Fibroblast of lung (primary cell): Measurements from ENCODE around the gene TMEM270. TPM values are rescaled to one million over a fixed set of nuclear protein-coding genes. Genes with fewer than 3 reads are reported as not detected.

ENCODE experiments used
- DNase-seq, 2 donors: peaks; one replicate each; pipeline versions ENCODE4 v3.0.0 to v3.0.0-alpha.2; 2010; ENCODE audit warnings: low read depth in 2 of 2
- H2AFZ ChIP-seq: 2 replicates; pipeline ENCODE4 v1.5.1; 2012; ENCODE audit warnings: low read length, control low read depth, inconsistent platforms
- H3K27ac ChIP-seq: 2 replicates; pipeline ENCODE4 v1.5.1; 2011; ENCODE audit warnings: low read length, control low read depth; ENCODE audit not compliant: insufficient read depth
- H3K27me3 ChIP-seq: 2 replicates; pipeline ENCODE4 v1.5.1; 2011; ENCODE audit warnings: mild to moderate bottlenecking, low read length; ENCODE audit not compliant: control insufficient read depth, insufficient read depth
- H3K36me3 ChIP-seq: 2 replicates; pipeline ENCODE4 v1.5.1; 2011; ENCODE audit warnings: low read length; ENCODE audit not compliant: control insufficient read depth, insufficient read depth
- H3K4me1 ChIP-seq: 2 replicates; pipeline ENCODE4 v1.5.1; 2011; ENCODE audit warnings: low read length; ENCODE audit not compliant: control insufficient read depth, insufficient read depth; ENCODE audit errors: extremely low read depth
- H3K4me2 ChIP-seq: 2 replicates; pipeline ENCODE4 v1.5.1; 2011; ENCODE audit warnings: low read length, control low read depth; ENCODE audit not compliant: insufficient read depth; ENCODE audit errors: extremely low read depth
- H3K4me3 ChIP-seq, 4 experiments: fragments of 200-600 bp in 1 of 4; sonication (generic) in 1 of 4; replicated peaks in 1 of 4; 2 replicates each; pipeline ENCODE4 v1.5.1; 2011 to 2016; ENCODE audit warnings: low read length in 4 of 4, low read depth in 3 of 4, mild to moderate bottlenecking in 3 of 4, control low read depth in 2 of 4, inconsistent platforms in 1 of 4, mixed read lengths in 1 of 4; ENCODE audit not compliant: insufficient read depth in 1 of 4; ENCODE audit errors: control extremely low read depth in 1 of 4
- H3K79me2 ChIP-seq: 2 replicates; pipeline ENCODE4 v1.5.1; 2012; ENCODE audit warnings: mild to moderate bottlenecking, low read length, inconsistent platforms; ENCODE audit not compliant: control insufficient read depth, insufficient read depth
- H3K9ac ChIP-seq: 2 replicates; pipeline ENCODE4 v1.5.1; 2011; ENCODE audit warnings: mild to moderate bottlenecking, low read length, control low read depth; ENCODE audit not compliant: insufficient read depth
- H3K9me3 ChIP-seq: 2 replicates; pipeline ENCODE4 v1.5.1; 2012; ENCODE audit warnings: low read depth, low read length; ENCODE audit not compliant: control insufficient read depth, insufficient read depth
- H4K20me1 ChIP-seq: 2 replicates; pipeline ENCODE4 v1.5.1; 2011; ENCODE audit warnings: low read length; ENCODE audit not compliant: control insufficient read depth, insufficient read depth; ENCODE audit errors: extremely low read depth
- CTCF ChIP-seq, 2 donors: IDR thresholded peaks in 1 of 2; conservative IDR thresholded peaks in 1 of 2; 1 replicate in 1 of 2; 2 replicates in 1 of 2; pipeline ENCODE4 v1.5.1; 2011 to 2012; ENCODE audit warnings: low read length in 2 of 2, control low read depth in 1 of 2, inconsistent platforms in 1 of 2, low read depth in 1 of 2, mild to moderate bottlenecking in 1 of 2
- EZH2 ChIP-seq: IDR thresholded peaks from 2 replicates; pipeline ENCODE4 v1.5.1; 2012; ENCODE audit warnings: low read length, control low read depth, mild to moderate bottlenecking; ENCODE audit errors: missing control alignments
- polyA plus RNA-seq, 2 donors: library from polyadenylated mRNA; depleted of rRNA in 1 of 2; stranded (reverse) in 1 of 2; unstranded in 1 of 2; fragments of >200 nt; gene quantifications; 2 replicates each; pipeline ENCODE4 v1.2.1, GENCODE V29; 2011 to 2012; ENCODE audit warnings: missing spikeins in 1 of 2
- total RNA-seq: library from RNA; depleted of rRNA; stranded (reverse); fragments of >200 nt; gene quantifications from 2 replicates; pipeline ENCODE4 v1.2.1, GENCODE V29; 2014

The TMEM270 gene
- total and polyA plus RNA-seq, 2 donors (not counting 1 experiment from before 2014, with no cell fraction given): not detected

- H3K36me3 ChIP-seq: no peaks in the 10 kb centered on the region
- DNase-seq: no peak
- peaks cover 10% of the 10 kb centered on the region for H3K4me1 ChIP-seq
- TF ChIP-seq EZH2: no peak
- TF ChIP-seq CTCF (conservative IDR thresholded peaks at IDR 0.05 in 1 of 2, IDR thresholded peaks at IDR 0.05 in 1 of 2; ENCODE audit: low read depth in 1 of 2, low read length in 2 of 2): no peak
- no peaks in the 10 kb centered on the region for H3K27me3 ChIP-seq
- no peak overlapping the region for H3K27ac ChIP-seq
- H2AFZ ChIP-seq: no peak overlapping the region
- H4K20me1 ChIP-seq: no peaks in the 10 kb centered on the region
- H3K4me3 ChIP-seq: no peak overlapping the region
- H3K4me2 ChIP-seq: no peak overlapping the region
- H3K9ac ChIP-seq: no peak overlapping the region
- no peaks in the 10 kb centered on the region for H3K79me2 ChIP-seq
- H3K9me3 ChIP-seq: no peaks in the 10 kb centered on the region
Measured at GRCh38 chr7:73885433-73885974, 24.5 kb downstream of the TMEM270 start.

GRCh38 chr7:73885975-73886798 lies 25.2 kb downstream of the TMEM270 start:
- no peaks in the 10 kb centered on the region for H3K79me2 ChIP-seq
- H3K9ac ChIP-seq: peak overlapping the region; percentile 37
- H3K9me3 ChIP-seq: no peaks in the 10 kb centered on the region
- peak overlapping the region; percentile 17 for H3K27ac ChIP-seq
- H3K36me3 ChIP-seq: no peaks in the 10 kb centered on the region
- peak; percentile 47 to 82 for DNase-seq
- H4K20me1 ChIP-seq: no peaks in the 10 kb centered on the region
- no peak for TF ChIP-seq EZH2
- peak overlapping the region; percentile 42 for H3K4me2 ChIP-seq
- H3K4me3 ChIP-seq: no peak overlapping the region
- H3K4me1 ChIP-seq: peaks cover 5% of the 10 kb centered on the region
- no peak overlapping the region for H2AFZ ChIP-seq
- no peaks in the 10 kb centered on the region for H3K27me3 ChIP-seq

- DNase-seq: no peak
- no peak for TF ChIP-seq CTCF (conservative IDR thresholded peaks at IDR 0.05 in 1 of 2, IDR thresholded peaks at IDR 0.05 in 1 of 2; ENCODE audit: low read depth in 1 of 2, low read length in 2 of 2)
- Histone ChIP-seq H3K27ac (no peak overlapping the region), H3K27me3 (no peaks in the 10 kb centered on the region), H3K9ac (no peak overlapping the region), H3K9me3 (no peaks in the 10 kb centered on the region), H3K4me2 (no peak overlapping the region), H3K79me2 (no peaks in the 10 kb centered on the region), H3K4me1 (peaks cover 9% of the 10 kb centered on the region), H2AFZ (no peak overlapping the region), H4K20me1 (no peaks in the 10 kb centered on the region), H3K4me3 (no peak overlapping the region), H3K36me3 (no peaks in the 10 kb centered on the region)
Measured at GRCh38 chr7:73887762-73888161, 26.8 kb downstream of the TMEM270 start.
